ENCODE results near the gene DLL4.

Gene DLL4

GRCh38 chr15:40892447-40893012, 36.6 kb upstream of the DLL4 start:
- TF ChIP-seq CTCF (IDR thresholded peaks at IDR 0.05; ENCODE audit: low read depth, low read length) = no peak
- H3K4me3 ChIP-seq (ENCODE audit: low read depth, low read length) = no peak overlapping the region

- H3K4me3 ChIP-seq (ENCODE audit: low read depth, low read length) = no peak overlapping the region
Measured at GRCh38 chr15:40893019-40893670, 36.0 kb upstream of the DLL4 start.

DNA sequence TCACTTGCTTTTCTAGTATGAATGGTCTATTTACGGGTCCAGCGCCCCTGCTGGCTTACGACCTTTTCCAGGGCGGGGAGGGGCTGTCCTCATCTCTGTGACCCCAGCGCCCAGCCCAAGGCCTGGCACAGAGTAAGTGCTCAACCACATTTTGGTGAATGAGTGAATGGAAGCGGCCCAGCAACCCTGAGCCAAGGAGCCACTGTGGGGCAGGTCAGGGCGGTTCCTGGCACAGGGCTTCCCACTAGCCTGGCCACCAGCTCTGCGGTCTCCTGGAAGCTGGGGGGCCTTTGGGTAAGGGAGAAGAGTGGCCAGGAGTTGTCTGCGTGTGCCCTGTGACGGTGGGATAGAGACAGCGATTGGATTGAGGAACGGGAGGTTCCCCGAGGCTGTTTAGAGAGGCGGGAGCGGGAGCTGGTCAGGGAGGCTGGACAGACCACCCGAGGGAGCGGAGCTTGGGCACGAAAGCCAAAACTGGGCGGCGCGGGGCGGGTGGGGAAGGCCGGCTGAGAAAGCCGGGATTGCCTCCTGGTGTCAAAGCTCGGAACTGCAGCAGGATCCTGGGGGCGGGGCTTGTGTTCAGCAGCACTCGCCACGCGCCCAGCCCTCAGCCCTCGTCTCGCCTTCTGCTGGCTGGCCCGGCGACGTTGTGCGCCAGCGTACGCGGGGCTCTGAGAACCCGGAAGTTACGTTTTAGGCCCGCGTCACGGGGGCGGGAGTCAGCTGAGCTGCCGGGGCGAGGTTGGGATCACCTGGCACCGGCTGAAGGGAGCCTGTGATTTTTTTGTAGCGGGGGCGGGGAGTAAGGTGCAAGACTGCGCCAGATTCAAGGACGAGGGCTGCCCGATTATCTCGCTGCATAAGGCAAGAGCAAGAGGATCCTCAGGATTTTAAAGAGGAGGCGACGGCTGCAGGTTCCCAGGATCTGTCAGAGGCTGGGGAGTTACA, 35.1 kb upstream of the DLL4 start, which contains the start of gene VPS18:
Gene VPS18, plus strand, starts transcription at position 718 of the 948 bp plus-strand sequence. CDS start 319 bp downstream, outside the sequence.
- H3K4me3 ChIP-seq (ENCODE audit: low read depth, low read length) = peak within 1 kb of the TSS; percentile 72
- TF ChIP-seq CTCF (IDR thresholded peaks at IDR 0.05; ENCODE audit: low read depth, low read length) = peak; percentile 72

More at GRCh38 chr15:40893019-40893670, 36.0 kb upstream of the DLL4 start:
- TF ChIP-seq CTCF (IDR thresholded peaks at IDR 0.05; ENCODE audit: low read depth, low read length) = no peak

DNA sequence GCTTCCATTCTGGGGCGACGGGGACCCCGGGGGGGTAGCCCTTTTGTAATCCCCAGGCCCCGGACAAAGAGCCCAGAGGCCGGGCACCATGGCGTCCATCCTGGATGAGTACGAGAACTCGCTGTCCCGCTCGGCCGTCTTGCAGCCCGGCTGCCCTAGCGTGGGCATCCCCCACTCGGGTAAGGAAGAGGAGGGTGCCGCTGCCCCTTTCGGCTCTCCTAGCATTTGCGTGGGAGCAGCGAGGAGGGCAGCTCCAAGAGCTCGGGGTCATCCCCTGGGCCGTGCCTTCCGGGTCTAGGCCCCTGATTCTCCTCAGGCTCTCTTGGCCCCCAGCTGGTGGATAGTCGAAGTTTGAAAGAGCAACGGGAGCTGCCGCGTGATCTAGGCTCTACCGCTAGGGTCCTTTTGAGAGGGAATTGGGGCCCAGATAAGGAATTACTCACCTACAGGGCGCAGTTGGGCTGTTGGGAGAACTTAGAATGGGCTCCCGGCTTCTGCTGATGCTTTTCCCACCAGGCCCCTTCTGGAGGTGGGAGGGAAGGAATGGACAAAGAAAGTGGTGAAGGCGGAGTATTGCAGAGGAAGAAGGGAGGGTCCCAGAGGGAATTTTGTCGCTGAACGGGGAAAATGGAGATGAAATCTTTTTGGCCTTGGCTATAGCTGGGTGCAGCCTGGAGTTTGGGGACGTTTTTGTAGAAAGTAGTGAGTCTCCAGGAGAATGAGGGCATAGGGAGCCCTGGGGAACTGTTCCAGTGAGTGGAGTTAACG, 34.3 kb upstream of the DLL4 start:
- peak; percentile 55 for TF ChIP-seq CTCF (IDR thresholded peaks at IDR 0.05; ENCODE audit: low read depth, low read length)
- H3K4me3 ChIP-seq (ENCODE audit: low read depth, low read length) = peak overlapping the region; percentile 72

- no peak for TF ChIP-seq CTCF (IDR thresholded peaks at IDR 0.05; ENCODE audit: low read depth, low read length)
- no peak overlapping the region for H3K4me3 ChIP-seq (ENCODE audit: low read depth, low read length)
Measured at GRCh38 chr15:40899536-40900207, 29.5 kb upstream of the DLL4 start.

- TF ChIP-seq CTCF (IDR thresholded peaks at IDR 0.05; ENCODE audit: low read depth, low read length) = no peak
- no peak overlapping the region for H3K4me3 ChIP-seq (ENCODE audit: low read depth, low read length)
Measured at GRCh38 chr15:40900256-40901052, 28.7 kb upstream of the DLL4 start.

Measured in WI38 (cell line).